Right lobe of liver (tissue), 4 donors: ENCODE measurements around the gene SRC.

ENCODE experiments used
- POLR2A ChIP-seq: fragments of 450-650 bp; IDR thresholded peaks from one replicate; pipeline ENCODE4 v1.6.1; 2017; ENCODE audit warnings: antibody characterized with exemption, mild to moderate bottlenecking
- TF ChIP-seq, protein P1 (sequence below), 4 donors: fragments of 200-600 bp in 3 of 4; fragments of 450-650 bp in 1 of 4; IDR thresholded peaks; one replicate each; pipeline versions ENCODE4 v1.5.1 to v1.8.0; 2016 to 2022; ENCODE audit warnings: antibody characterized with exemption in 4 of 4, mild to moderate bottlenecking in 2 of 4
- donor health status: DM: no; HTN: no; CAD: no.
- donor health status: DM: no; HTN: no; CAD: no.
- donor health status: DM: no; HTN: yes; CAD: no.

GRCh38 chr20:37372441-37372840 lies 26.5 kb downstream of the SRC start:
- TF ChIP-seq, protein P1, sequence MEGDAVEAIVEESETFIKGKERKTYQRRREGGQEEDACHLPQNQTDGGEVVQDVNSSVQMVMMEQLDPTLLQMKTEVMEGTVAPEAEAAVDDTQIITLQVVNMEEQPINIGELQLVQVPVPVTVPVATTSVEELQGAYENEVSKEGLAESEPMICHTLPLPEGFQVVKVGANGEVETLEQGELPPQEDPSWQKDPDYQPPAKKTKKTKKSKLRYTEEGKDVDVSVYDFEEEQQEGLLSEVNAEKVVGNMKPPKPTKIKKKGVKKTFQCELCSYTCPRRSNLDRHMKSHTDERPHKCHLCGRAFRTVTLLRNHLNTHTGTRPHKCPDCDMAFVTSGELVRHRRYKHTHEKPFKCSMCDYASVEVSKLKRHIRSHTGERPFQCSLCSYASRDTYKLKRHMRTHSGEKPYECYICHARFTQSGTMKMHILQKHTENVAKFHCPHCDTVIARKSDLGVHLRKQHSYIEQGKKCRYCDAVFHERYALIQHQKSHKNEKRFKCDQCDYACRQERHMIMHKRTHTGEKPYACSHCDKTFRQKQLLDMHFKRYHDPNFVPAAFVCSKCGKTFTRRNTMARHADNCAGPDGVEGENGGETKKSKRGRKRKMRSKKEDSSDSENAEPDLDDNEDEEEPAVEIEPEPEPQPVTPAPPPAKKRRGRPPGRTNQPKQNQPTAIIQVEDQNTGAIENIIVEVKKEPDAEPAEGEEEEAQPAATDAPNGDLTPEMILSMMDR (IDR thresholded peaks at IDR 0.05): no peak
- no peak for TF ChIP-seq POLR2A
